Thyroid gland (tissue), 4 donors: Measurements from ENCODE around the gene MUS81.

Source experiments
- CTCF ChIP-seq, 6 experiments: fragments of 200-600 bp in 3 of 6; fragments of 450-650 bp in 3 of 6; sonication (generic) in 3 of 6; IDR thresholded peaks; one replicate each; pipeline ENCODE4 v1.5.1; 2016 to 2019; ENCODE audit warnings: antibody characterized with exemption in 6 of 6, mild to moderate bottlenecking in 2 of 6, inconsistent platforms in 1 of 6, moderate library complexity in 1 of 6
- POLR2A ChIP-seq, 2 donors: fragments of 450-650 bp; IDR thresholded peaks; one replicate each; pipeline ENCODE4 v1.6.1; 2017; ENCODE audit warnings: antibody characterized with exemption in 2 of 2, mild to moderate bottlenecking in 2 of 2, moderate library complexity in 1 of 2

- TF ChIP-seq CTCF (IDR thresholded peaks at IDR 0.05) (no peak), POLR2A (IDR thresholded peaks at IDR 0.05) (no peak)
These were observed 35.3 kb downstream of the MUS81 start for GRCh38 chr11:65895482-65895981.
